ENCODE results near the gene C5orf47.

Gene C5orf47

DNA sequence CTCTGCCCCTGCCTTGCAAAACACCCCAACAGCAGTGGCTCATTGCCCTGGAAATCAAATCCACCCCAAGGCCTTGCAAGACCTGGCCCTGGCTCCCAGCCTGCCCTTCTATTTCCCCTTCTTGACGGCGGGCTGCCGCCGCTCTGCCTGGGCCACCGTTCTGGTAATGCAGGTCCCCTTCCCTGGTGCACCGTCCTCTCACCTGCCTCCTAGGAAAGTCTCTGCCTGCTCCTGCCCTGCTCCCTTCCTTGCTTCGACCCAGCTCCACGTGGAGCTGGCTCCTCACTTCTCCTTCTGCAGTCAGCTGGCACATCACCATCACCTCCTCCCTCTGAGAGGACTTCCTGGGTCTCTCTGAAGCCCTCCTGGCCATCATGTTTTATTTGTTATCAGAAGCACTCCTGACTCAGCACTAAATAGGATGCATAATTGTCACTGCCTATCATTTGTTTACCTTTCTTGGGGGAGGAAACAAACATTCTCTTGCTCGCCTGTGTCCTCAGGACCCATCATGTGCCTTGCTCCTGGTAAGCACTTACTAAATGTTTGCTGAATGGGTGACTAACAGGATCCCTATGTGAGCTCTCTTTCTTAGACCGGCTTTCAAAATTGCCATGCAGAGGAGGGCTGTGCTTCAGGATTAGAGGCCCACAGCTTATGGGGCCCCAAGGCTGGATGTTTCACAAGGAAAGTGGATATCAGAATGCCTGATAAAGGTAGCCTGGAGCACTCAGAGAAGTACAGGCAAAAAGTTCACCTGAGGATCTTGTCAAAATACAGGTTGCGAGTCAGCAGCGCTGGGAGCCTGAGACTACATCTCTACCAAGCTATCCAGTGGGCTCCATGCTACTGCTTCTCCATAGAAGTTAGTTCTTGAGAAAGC lies 19.6 kb upstream of the C5orf47 start:
- DNase-seq (ENCODE audit: low read depth in 2 of 3, low spot score in 1 of 3), result no peak

DNA sequence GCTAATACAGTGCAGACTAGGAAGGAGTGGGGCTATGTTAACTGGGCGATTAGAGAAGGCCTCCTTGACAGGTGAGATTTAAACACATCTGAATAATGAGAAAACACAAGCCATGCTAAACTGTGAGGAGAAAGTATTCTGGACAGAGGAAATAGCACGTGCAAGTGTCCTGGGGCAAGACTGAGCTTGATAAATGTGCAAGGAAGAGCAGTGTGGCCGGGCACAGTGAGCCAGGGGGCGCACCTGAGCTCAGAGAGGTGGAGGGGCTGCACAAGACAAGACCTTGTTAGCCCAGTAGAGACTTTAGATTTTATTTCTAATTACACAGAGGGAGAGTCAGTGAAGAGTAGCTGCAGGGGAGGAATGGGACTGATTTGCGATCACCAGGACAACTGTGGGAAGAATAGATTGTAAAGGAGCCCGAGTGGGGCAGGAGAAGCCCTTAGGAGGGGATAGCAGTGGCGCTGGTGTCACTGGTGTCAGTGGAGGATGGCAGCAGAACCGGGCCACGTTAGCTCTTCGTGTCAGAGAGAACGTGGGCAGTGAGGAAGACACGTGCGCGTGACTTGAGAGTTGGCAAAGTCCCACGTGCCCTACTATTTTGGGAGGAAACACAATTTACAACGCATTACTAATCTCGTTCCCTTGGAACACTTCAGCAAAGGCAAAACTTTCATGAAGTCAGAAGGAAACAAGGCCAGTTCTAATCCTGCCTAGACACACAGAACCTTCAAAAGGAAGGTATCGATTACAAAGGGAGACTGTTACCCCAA lies 17.9 kb upstream of the C5orf47 start:
- no peak for DNase-seq (ENCODE audit: low read depth in 2 of 3, low spot score in 1 of 3)

DNA sequence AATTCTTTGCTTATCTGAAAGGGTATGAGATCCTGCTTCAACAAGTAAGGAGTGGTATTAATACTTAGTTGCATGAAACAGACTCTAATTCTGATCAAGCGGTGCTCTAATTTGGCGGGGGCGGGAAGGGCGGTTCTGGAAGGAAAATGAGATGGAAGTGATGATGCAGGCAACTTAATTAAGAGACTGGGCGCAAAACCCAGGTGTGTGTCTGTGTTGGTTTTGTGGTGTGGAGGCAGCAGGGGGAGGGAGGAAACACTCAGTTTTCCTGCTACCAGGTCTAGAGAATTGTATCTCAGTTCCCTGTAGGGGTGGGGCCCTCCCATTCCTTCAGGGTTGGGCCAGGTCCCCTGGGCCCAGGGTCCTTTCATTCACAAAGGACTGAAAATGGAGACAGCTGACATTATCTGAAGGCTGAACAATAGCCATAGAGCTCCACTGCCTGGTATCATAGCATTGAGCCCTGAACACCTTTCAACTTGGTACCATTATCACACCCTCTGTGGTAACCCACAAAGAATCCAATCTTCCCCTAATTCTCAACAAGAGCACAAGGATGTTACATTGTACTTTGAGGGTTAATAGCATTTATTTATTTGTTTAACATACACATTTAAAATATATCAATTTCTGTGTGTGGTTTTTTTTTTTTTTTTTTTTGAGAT lies 17.2 kb upstream of the C5orf47 start:
- no peak for DNase-seq (ENCODE audit: low read depth in 2 of 3, low spot score in 1 of 3)

DNA sequence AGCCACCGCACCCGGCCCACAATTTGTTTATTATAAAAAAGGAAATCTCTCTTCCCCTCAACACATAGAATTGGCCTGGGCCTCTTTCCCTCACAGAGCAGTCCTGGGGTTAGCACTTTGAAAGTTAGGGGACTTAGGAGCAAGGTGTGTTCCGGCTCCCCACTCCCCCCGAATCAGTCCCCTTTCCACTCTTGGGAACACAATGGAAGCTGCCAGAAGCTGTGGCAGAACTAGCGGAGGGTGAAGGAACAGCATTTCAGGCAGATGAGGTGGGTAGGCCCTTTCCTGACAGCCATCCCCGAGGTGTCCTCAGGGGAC lies 16.4 kb upstream of the C5orf47 start:
- no peak for DNase-seq (ENCODE audit: low read depth in 2 of 3, low spot score in 1 of 3)

DNA sequence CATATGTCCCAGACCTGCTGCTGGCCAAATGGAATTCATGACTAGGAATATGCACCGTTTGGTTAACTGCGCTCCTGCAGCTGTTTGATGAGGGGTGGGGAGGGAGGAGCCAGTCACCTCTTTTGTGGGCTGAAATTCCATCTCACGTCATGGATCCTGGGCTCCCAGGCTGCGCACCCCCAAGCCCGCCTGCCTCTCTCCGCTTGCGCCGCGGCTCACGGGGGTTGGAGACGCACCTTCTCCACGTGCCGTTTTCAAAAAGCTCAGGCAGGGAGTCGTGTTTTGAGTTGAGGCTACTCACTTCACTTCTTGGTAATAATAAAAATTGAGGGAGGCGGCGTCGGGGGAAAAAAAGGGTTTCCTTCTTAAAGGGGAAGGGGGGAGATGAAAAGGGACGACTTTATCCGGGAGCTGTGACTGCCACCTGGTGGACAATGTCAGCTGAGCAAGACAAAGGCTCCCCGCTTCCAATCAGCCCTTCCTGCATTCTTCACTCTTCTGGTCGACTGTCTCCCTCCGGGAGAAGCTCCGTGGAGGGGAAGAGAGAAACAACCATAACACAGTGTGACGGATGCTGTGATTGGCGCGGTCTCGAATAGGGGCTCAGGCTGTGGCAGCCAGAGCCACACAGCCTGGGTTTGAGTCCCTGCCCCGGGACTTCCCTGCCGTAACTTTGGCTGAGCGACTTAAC lies 15.9 kb upstream of the C5orf47 start:
- DNase-seq (ENCODE audit: low read depth in 2 of 3, low spot score in 1 of 3), result peak; percentile 52 to 79 (median 64)

DNA sequence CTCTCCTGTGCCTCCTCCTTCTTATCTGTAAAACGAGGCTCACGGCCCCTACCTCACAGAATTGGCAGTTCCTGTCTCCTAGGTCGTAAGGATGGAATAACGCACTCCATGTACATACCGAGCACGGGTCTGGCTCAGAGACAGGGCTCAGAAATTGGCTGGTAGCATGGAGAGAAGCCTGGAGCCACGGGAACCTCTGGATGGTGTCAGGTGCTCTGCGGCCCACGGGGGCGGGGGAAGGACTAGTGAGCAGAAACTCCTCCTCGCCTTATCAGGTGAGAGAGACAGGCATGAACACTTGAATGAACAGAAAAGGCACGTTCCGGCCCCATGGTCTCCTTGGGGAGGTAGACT lies 15.4 kb upstream of the C5orf47 start:
- DNase-seq (ENCODE audit: low read depth in 2 of 3, low spot score in 1 of 3), result no peak

DNA sequence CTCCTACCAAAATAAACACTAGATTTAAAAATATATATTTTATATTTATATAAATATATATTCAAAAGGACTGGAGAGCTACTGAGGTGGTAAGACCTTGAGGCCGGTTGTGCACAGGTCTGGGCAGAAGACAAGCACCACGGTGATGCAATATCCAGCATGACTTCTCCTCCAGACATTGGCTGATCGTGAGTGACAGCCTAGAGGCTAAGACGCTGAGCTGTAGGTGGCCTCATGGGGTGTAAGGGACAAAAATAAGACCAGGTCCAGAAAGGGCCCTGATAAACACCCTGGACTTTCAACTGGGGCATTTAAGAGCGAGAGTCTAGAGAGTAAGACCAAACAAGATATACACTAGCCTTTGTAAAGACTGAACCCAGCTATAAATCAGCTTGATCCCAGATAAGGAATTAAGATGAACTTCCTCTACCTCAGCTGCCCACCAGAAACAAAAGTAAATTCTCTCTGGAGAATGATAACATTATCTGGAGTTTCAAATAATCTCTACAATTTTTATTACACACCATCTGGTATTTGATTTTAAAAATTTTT lies 14.2 kb upstream of the C5orf47 start:
- no peak for DNase-seq (ENCODE audit: low read depth in 2 of 3, low spot score in 1 of 3)

DNA sequence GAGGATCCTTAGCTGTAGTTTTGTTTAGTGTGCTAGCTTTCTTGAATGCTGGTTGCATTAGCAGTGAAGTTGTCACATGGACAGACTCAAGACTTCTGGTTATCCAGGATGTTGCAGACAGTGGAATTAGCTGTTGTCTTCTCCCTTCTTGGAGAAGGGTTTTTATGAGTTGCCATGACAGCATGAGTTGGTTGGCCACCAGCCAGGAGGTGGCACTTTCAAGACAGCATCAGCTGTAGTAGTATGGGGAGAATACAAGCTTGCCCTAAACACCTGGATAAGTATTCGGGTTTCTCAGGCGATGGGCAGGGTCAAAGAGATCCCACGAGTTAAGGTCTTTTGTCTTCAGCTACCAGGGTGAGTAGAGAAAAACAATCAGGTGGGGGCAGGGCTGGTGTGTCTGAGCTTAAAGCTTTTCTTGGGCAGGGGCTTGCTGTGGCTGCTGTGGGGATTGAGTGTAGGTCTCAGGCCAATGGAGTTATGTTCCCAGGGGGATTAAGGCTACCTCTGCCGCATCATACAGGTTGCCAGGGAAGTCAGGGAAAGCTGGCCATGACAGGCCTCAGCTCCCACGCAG lies 7.7 kb upstream of the C5orf47 start:
- no peak for DNase-seq (ENCODE audit: low read depth in 2 of 3, low spot score in 1 of 3)

DNA sequence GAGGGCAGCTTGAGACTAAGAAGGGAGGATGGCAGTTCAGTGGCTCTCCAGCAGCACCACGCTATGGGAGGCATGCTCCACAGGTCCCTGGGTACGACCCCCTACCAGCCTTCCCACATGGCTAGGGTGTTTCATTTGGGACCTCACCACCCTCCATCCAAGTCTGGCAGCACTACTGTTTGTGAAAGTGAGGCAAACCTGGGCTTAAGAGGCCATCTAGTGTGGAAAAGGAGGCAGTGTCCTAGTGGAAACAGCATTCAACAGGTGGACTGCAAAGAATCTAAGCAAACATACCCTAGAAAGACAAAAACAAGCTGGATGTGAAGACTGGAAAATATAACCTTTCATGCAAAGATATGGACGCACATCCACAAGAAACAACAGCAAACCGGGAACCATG lies 4.8 kb upstream of the C5orf47 start:
- DNase-seq (ENCODE audit: low read depth in 2 of 3, low spot score in 1 of 3), result no peak

DNA sequence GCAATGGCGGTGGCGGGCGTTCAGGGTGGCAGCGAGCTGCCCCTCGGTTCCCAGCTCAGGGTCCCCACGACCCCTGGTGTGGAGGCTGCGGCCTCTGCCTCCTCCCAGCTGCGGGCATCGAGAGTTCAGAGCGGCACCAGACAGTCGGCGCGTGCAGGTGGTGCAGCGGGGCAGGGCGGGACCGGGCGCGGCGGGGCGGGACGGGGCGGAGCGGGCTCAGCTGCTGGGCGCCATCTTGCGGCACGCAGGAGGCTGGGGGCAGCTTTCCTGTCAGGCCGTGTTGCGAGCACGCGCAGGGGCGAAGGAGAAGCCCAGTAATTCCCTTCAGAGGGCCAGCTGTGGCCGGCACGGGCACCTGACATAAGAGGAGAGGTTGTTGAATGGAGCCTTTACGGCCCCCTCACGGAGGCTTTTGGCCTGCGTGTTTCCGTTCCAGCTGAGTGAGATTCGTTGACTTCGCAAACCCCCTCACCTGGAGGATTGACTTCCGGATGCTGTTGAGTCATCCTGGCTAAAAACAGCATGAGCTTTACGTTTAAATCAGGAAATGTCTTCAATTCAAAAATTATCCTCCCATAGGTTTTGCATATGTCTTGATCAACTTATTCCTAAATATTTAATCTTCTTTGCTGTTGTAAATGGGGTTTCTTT lies 587 bp downstream of the C5orf47 start:
- no peak for DNase-seq (ENCODE audit: low read depth in 2 of 3, low spot score in 1 of 3)

DNA sequence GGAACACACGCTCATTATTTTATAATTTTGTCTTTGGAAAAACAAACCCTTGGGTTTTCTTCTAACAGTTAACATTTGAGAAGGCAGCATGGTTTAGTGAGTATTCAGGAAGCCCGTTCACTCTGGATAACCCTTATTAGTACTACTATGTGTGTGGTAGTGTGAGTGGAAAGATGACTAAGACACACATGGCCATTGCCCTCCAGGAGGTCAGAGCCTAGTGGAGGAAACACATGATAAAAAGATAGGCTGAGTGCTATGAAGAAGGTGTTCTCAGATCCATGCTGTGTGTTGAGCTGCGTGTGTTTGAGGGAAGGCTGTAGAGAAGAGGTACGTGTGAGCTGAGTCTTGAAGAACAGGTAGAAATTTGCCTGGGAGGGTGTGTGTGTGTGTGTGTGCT lies 8.4 kb downstream of the C5orf47 start:
- no peak for DNase-seq (ENCODE audit: low read depth in 2 of 3, low spot score in 1 of 3)

DNA sequence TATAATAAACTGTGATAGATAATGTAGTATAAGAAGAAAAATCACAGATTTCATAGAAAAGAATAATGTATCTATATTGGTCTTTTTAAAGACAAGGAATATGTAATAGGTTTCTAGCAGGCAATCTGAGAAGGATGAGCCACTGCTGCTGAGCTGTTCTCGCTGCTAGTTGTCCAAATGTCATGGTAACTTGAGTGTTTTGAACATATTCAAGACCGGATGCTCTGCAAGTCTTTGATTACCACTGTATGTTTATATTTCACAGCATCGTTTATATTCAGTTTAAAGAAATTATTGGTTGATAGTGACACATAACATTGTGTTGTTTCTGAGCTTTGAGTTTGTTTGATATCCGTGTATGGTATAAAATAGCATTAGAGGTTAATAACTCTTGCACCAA lies 9.6 kb downstream of the C5orf47 start:
- no peak for DNase-seq (ENCODE audit: low read depth in 2 of 3, low spot score in 1 of 3)

DNA sequence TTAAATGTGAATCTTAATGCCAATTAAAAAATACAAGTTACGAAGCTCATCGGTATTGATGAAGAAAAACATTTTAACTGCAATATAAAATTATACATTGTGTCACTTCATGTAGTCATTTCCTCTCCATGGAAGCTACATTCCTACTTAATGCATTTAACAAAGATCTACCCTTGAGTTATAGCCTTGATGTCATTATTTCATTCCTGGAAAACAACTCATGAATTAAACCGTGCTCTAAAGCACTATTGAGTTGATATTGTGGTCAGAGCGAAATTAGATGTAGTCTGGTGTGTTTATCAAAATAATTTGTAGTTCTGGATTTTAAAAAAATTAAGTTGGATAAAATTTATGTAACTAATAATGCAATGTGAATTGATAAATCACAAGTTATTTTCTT lies 11.1 kb downstream of the C5orf47 start:
- no peak for DNase-seq (ENCODE audit: low read depth in 2 of 3, low spot score in 1 of 3)

DNA sequence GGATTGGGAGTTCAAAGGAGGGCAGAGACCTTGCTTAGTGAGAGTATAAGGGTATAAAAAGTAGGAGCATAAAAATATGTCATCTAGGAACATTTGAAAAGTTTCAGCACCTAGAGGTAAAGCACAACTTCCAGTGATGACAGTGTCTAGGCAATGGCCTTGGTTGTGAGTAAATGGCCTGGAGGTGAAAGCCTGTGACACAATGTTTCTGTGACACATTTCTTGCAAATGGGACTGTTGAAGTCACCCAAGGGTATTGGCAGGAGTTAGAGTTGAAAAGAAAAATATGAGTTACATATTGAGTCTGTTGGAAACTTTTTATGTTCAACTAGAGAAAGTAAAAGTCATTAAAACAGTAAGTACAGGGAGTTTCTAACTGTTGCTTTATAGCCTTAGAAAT lies 14.8 kb downstream of the C5orf47 start:
- DNase-seq (ENCODE audit: low read depth in 2 of 3, low spot score in 1 of 3), result no peak

DNA sequence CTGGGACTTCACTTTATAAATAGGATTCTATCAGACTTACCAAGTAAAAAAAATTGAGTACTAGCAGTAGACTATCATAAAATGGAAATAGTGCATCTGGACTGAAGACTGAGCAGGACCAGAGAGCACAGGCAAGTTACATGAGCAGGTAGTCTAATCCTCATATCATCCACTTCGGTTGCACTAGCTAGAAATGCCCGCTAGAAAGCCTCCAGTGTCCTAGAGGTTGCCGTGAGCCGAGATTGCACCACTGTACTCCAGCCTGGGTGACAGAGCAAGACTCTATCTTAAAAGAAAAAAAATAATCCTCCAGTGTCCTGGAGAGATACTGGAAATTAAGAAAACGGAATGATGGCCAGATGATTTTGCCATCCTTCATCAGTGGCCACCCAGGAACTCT lies 20.0 kb downstream of the C5orf47 start:
- no peak for DNase-seq (ENCODE audit: low read depth in 2 of 3, low spot score in 1 of 3)

DNA sequence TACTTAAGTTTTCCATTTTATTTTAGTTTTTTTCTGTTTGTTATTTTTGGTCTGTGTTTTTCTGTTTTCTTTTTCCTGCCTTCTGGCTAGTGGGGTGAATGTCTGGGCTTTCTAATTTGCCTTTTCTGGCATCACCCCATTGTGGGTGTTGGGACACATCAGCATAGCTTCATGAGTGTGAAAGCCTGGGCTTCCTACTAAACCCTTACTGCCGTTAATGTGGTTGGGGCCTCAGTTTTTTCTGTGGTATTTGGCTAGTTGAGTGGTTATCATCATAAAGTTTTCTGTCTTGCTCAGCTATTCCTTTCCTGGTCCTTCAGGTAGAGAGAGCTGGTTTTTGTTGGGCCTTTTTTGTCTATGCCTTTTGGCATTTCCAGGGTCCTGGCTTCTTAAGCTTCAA lies 21.4 kb downstream of the C5orf47 start:
- DNase-seq (ENCODE audit: low read depth in 2 of 3, low spot score in 1 of 3), result no peak

DNA sequence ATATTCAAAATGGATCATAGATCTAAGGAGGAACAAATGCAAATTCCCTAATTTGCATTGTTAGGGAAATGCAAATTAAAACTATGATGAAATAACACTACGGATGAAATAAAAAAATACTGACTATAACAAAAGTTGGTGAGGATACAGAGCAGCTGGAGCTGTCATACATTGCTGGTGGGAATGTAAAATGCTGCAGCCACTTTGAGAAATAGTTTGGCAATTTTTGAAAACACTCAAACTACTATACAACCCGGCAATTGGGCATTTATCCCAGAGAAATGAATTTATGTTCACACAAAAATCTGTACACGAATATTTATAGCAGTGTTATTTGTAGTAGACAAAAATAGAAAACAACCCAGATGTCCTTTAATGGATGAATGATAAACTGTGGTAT lies 22.5 kb downstream of the C5orf47 start:
- no peak for DNase-seq (ENCODE audit: low read depth in 2 of 3, low spot score in 1 of 3)

DNA sequence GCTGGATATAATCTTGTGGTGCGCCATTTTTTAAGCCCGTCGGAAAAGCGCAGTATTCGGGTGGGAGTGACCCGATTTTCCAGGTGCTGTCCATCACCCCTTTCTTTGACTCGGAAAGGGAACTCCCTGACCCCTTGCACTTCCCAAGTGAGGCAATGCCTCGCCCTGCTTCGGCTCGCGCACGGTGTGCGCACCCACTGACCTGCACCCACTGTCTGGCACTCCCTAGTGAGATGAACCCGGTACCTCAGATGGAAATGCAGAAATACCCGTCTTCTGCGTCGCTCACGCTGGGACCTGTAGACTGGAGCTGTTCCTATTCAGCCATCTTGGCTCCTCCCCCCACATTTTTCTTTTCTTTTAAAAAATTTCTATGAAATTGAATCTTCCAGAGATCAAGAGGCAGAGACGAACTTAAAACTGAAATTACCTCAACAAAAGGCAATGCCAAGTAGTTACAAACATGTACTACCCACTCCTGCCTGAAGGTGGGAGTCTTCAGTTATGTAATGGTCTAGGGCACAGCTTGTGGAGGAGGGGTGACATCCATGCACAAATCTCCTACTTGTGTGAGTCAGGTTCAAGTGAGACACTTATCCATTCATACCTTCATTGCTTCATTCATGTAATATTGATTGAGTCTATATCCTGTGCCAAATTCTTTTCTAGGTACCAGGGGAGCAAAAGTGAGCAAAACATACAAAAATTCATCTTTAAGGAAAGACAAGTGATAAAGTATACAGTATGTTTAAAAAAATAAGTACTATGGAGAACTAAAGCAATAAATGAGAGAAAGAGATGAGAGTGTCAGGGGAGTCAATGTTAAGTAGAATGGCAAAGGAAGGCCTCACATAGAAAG lies 31.3 kb downstream of the C5orf47 start:
- peak in 2 of 3 donors; percentile 3 to 7 for DNase-seq (ENCODE audit: low read depth in 2 of 3, low spot score in 1 of 3)

DNA sequence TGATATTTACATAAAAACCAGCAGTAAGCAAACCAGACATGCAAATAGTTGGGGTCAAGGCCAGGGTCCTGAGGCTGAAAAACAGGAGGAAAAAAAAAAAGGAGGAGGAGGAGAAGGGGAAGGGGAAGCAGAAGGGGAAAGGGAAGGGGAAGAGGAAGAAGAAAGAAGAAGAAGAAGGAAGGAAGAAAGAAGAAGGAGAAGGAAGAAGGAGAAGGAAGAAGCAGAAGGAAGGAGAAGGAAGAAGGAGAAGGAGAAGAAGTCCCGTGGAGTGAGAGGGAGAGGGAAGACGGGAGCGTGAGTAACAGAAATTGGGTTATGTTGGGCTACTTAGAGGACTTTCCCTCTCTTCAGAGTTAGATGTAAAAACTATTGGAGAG lies 31.9 kb downstream of the C5orf47 start:
- no peak for DNase-seq (ENCODE audit: low read depth in 2 of 3, low spot score in 1 of 3)
